Activated CD4-positive, alpha-beta T cell treated with anti-CD3 and anti-CD28 coated beads for 24 hours (primary cell): Measurements from ENCODE around the gene ADGRA3.
A peak's percentile ranks its signal among the peaks of the same experiment; 100 is the strongest.
"Not testable (repeated sequence)": the region's sequence is repeated elsewhere in the genome, so short reads cannot be mapped to it uniquely, and the experiment has no call there.

Experiments
- DNase-seq, 2 donors: peaks; one replicate each; pipeline ENCODE4 v3.0.0-alpha.2; 2020; ENCODE audit warnings: low read depth in 2 of 2

ADGRA3 gene

GRCh38 chr4:22444813-22445212 lies 71.1 kb downstream of the ADGRA3 start:
- no peak for DNase-seq

GRCh38 chr4:22442956-22443355 lies 72.9 kb downstream of the ADGRA3 start:
- no peak for DNase-seq

- DNase-seq: no peak
Measured at GRCh38 chr4:22440999-22441398, 74.9 kb downstream of the ADGRA3 start.

- DNase-seq: no peak
Measured at GRCh38 chr4:22439947-22440346, 75.9 kb downstream of the ADGRA3 start.

GRCh38 chr4:22435652-22436051 lies 80.2 kb downstream of the ADGRA3 start:
- no peak for DNase-seq

- DNase-seq: no peak
Measured at GRCh38 chr4:22434895-22435294, 81.0 kb downstream of the ADGRA3 start.

- DNase-seq: no peak
Measured at GRCh38 chr4:22430626-22431025, 85.2 kb downstream of the ADGRA3 start.

- no peak for DNase-seq
Measured at GRCh38 chr4:22428441-22428840, 87.4 kb downstream of the ADGRA3 start.

GRCh38 chr4:22427675-22428074 lies 88.2 kb downstream of the ADGRA3 start:
- DNase-seq: no peak

GRCh38 chr4:22420291-22420690 lies 95.6 kb downstream of the ADGRA3 start:
- no peak for DNase-seq

- DNase-seq: no peak
Measured at GRCh38 chr4:22417408-22417807, 98.5 kb downstream of the ADGRA3 start.

- no peak for DNase-seq
Measured at GRCh38 chr4:22416403-22416802, 99.5 kb downstream of the ADGRA3 start.

- DNase-seq: no peak
Measured at GRCh38 chr4:22414833-22415232, 101.0 kb downstream of the ADGRA3 start.

- DNase-seq: no peak
Measured at GRCh38 chr4:22413471-22413870, 102.4 kb downstream of the ADGRA3 start.

GRCh38 chr4:22412013-22412412 lies 103.9 kb downstream of the ADGRA3 start:
- DNase-seq: no peak

GRCh38 chr4:22410645-22411247 lies 105.1 kb downstream of the ADGRA3 start:
- DNase-seq: no peak

GRCh38 chr4:22408474-22408873 lies 107.4 kb downstream of the ADGRA3 start:
- no peak for DNase-seq

GRCh38 chr4:22407361-22407760 lies 108.5 kb downstream of the ADGRA3 start:
- no peak for DNase-seq

GRCh38 chr4:22398671-22399070 lies 117.2 kb downstream of the ADGRA3 start:
- no peak for DNase-seq

- no peak for DNase-seq
Measured at GRCh38 chr4:22391551-22391950, 124.3 kb downstream of the ADGRA3 start.

GRCh38 chr4:22389240-22389870 lies 126.5 kb downstream of the ADGRA3 start:
- DNase-seq: peak in 1 of 2 donors; percentile 15

GRCh38 chr4:22385611-22386011 lies 130.3 kb downstream of the ADGRA3 start:
- DNase-seq: no peak

GRCh38 chr4:22384154-22384553 lies 131.7 kb downstream of the ADGRA3 start:
- DNase-seq: no peak

GRCh38 chr4:22382216-22382615 lies 133.7 kb downstream of the ADGRA3 start:
- DNase-seq: not testable (repeated sequence)
